Glomerular visceral epithelial cell (primary cell): ENCODE results near the gene SERPINA3.

Experiments used
- DNase-seq: peaks from one replicate; pipeline ENCODE4 v3.0.0-alpha.2; 2016; ENCODE audit errors: extremely low spot score

Gene SERPINA3

GRCh38 chr14:94655169-94655710 is 43.0 kb downstream of the SERPINA3 start:
- DNase-seq, result no peak

- no peak for DNase-seq
Measured at GRCh38 chr14:94656043-94656442, 43.9 kb downstream of the SERPINA3 start.

- no peak for DNase-seq
Measured at GRCh38 chr14:94659256-94659655, 47.1 kb downstream of the SERPINA3 start.

- DNase-seq, result no peak
Measured at GRCh38 chr14:94659901-94660300, 47.7 kb downstream of the SERPINA3 start.

GRCh38 chr14:94660306-94660946 is 48.2 kb downstream of the SERPINA3 start:
- DNase-seq, result no peak

GRCh38 chr14:94663538-94663937 is 51.3 kb downstream of the SERPINA3 start:
- no peak for DNase-seq

GRCh38 chr14:94663965-94664704 is 51.9 kb downstream of the SERPINA3 start:
- no peak for DNase-seq

GRCh38 chr14:94665121-94665520 is 52.9 kb downstream of the SERPINA3 start:
- DNase-seq, result no peak

- no peak for DNase-seq
Measured at GRCh38 chr14:94665544-94665943, 53.4 kb downstream of the SERPINA3 start.

- no peak for DNase-seq
Measured at GRCh38 chr14:94670692-94671285, 58.6 kb downstream of the SERPINA3 start.

- no peak for DNase-seq
Measured at GRCh38 chr14:94671870-94672444, 59.8 kb downstream of the SERPINA3 start.

- no peak for DNase-seq
Measured at GRCh38 chr14:94673071-94673470, 60.9 kb downstream of the SERPINA3 start.
